Measurements from ENCODE around the gene FAM216A. TPM values are rescaled to one million over a fixed set of nuclear protein-coding genes. Genes with fewer than 3 reads are reported as not detected.
"Not testable (repeated sequence)": the region's sequence is repeated elsewhere in the genome, so short reads cannot be mapped to it uniquely, and the experiment has no call there.

FAM216A gene, protein sequence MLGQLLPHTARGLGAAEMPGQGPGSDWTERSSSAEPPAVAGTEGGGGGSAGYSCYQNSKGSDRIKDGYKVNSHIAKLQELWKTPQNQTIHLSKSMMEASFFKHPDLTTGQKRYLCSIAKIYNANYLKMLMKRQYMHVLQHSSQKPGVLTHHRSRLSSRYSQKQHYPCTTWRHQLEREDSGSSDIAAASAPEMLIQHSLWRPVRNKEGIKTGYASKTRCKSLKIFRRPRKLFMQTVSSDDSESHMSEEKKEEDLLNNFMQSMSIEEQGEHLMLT
- 1 to 10 TPM; 3.9 to 5.6 TPM for total RNA-seq
- 10 to 100 TPM; 15.6 to 21.3 (median 16.9) TPM for polyA plus RNA-seq (ENCODE audit: insufficient read length in 6 of 6)
- long read RNA-seq, donor 1, transcript FAM216A-201 (7 exons, 1,582 nt) = major isoform, 8 of 270 reads
- long read RNA-seq, donor 1, partial matches to known transcripts = 150 of 270 reads
- long read RNA-seq, donor 1, other reads (novel, unspliced or antisense) = 110 of 270 reads
- long read RNA-seq, donor 2, transcript FAM216A-201 (7 exons, 1,582 nt) = major isoform, 7 of 330 reads
- long read RNA-seq, donor 2, partial matches to known transcripts = 190 of 330 reads
- long read RNA-seq, donor 2, other reads (novel, unspliced or antisense) = 132 of 330 reads
- long read RNA-seq, donor 3, partial matches to known transcripts = 104 of 207 reads
- long read RNA-seq, donor 3, other reads (novel, unspliced or antisense) = 101 of 207 reads
- long read RNA-seq, donor 4, transcript FAM216A-201 (7 exons, 1,582 nt) = major isoform, 5 of 6 reads
- long read RNA-seq, donor 4, partial matches to known transcripts = 0 of 6 reads
- long read RNA-seq, donor 4, other reads (novel, unspliced or antisense) = 1 of 6 reads
- long read RNA-seq, donor 5, transcript FAM216A-201 (7 exons, 1,582 nt) = major isoform, 5 of 199 reads
- long read RNA-seq, donor 5, partial matches to known transcripts = 170 of 199 reads
- long read RNA-seq, donor 5, other reads (novel, unspliced or antisense) = 24 of 199 reads
- long read RNA-seq, donor 6, transcript FAM216A-201 (7 exons, 1,582 nt) = major isoform, 9 of 304 reads
- long read RNA-seq, donor 6, partial matches to known transcripts = 148 of 304 reads
- long read RNA-seq, donor 6, other reads (novel, unspliced or antisense) = 146 of 304 reads
- long read RNA-seq, donor 7, partial matches to known transcripts = 152 of 176 reads
- long read RNA-seq, donor 7, other reads (novel, unspliced or antisense) = 20 of 176 reads
- long read RNA-seq, donor 8, partial matches to known transcripts = 101 of 176 reads
- long read RNA-seq, donor 8, other reads (novel, unspliced or antisense) = 67 of 176 reads
- long read RNA-seq, donor 9 = 0 reads
- long read RNA-seq, donor 10, transcript FAM216A-201 (7 exons, 1,582 nt) = major isoform, 6 of 6 reads
- long read RNA-seq, donor 10, partial matches to known transcripts = 0 of 6 reads
- long read RNA-seq, donor 10, other reads (novel, unspliced or antisense) = 0 of 6 reads
- long read RNA-seq, donor 11, transcript FAM216A-201 (7 exons, 1,582 nt) = major isoform, 38 of 428 reads
- long read RNA-seq, donor 11, transcript FAM216A-204 (2 exons, 1,384 nt) = minor isoform, 9 of 428 reads
- long read RNA-seq, donor 11, partial matches to known transcripts = 208 of 428 reads
- long read RNA-seq, donor 11, other reads (novel, unspliced or antisense) = 170 of 428 reads
- long read RNA-seq, donor 12, transcript FAM216A-201 (7 exons, 1,582 nt) = major isoform, 7 of 208 reads
- long read RNA-seq, donor 12, partial matches to known transcripts = 115 of 208 reads
- long read RNA-seq, donor 12, other reads (novel, unspliced or antisense) = 83 of 208 reads

DNA sequence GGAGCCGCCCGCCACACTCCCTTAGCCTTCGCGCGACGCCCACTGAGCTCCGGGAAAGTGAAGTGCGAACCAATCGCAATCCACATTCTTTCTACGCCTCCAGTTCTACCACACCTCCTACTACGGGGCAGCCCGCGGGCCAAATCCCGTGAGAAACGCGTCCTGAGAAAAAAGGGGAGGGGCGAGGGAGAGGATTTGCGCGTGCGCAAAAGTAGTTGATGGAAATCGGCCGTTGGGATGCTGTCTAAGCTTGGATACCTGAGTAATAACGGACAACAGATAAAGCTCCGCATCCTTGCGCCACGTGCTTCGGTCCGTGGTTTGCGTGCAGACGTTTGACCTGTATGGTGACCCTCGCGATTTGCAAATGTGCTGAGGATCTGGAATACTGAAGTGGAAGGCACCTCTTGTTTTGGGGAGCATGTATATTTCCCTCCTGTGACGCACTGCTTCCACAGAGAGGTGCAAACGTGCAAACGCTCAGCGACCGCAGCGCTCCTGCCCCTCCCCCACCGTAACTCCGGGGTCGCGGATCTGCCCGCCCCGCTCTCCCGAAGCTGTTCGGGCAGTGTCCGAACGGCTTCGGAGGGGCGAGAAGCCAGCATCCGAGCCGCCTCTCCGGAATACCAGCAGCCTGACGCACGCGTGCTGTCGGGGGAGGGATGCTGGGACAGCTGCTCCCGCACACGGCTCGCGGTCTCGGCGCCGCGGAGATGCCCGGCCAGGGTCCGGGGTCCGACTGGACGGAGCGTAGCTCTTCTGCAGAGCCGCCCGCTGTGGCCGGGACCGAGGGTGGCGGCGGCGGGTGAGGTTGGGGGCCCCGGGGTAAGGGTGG lies at the start of gene FAM216A, which contains the start of gene GPN3:
FAM216A (plus strand) TSS at position 632 of the 835 bp plus-strand sequence; CDS start at position 663, 31 bp downstream.
GPN3 (minus strand) TSS at position 44 of the 835 bp plus-strand sequence. CDS start 54 bp downstream, outside the sequence.
- intact Hi-C loops (cut with DNase I) = no loop called here

GRCh38 chr12:110420644-110421043 lies 48.0 kb upstream of the FAM216A start:
- intact Hi-C loops (cut with DNase I); DNase-seq; H3K27me3 ChIP-seq; ATAC-seq; H3K9me3 ChIP-seq; H3K36me3 ChIP-seq; H3K4me1 ChIP-seq; H3K27ac ChIP-seq; H3K4me3 ChIP-seq: not testable (repeated sequence)

More for the DNA sequence above, at the start of gene FAM216A, which contains the start of gene GPN3:
- Histone ChIP-seq H3K36me3 (peaks cover 0 to 16% of the 10 kb centered on the region in 2 donors), H3K9me3 (no peaks in the 10 kb centered on the region), H3K27me3 (no peaks in the 10 kb centered on the region), H3K4me3 (peak within 1 kb of the TSS; percentile 61 to 76), H3K27ac (peak within 1 kb of the TSS; percentile 92 to 95), H3K4me1 (peaks cover 15 to 30% of the 10 kb centered on the region in 2 donors)
- ATAC-seq (peak; percentile 94), DNase-seq (peak; percentile 96 to 98 (median 97))
- TF ChIP-seq, protein P1, sequence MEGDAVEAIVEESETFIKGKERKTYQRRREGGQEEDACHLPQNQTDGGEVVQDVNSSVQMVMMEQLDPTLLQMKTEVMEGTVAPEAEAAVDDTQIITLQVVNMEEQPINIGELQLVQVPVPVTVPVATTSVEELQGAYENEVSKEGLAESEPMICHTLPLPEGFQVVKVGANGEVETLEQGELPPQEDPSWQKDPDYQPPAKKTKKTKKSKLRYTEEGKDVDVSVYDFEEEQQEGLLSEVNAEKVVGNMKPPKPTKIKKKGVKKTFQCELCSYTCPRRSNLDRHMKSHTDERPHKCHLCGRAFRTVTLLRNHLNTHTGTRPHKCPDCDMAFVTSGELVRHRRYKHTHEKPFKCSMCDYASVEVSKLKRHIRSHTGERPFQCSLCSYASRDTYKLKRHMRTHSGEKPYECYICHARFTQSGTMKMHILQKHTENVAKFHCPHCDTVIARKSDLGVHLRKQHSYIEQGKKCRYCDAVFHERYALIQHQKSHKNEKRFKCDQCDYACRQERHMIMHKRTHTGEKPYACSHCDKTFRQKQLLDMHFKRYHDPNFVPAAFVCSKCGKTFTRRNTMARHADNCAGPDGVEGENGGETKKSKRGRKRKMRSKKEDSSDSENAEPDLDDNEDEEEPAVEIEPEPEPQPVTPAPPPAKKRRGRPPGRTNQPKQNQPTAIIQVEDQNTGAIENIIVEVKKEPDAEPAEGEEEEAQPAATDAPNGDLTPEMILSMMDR (IDR thresholded peaks at IDR 0.05) = no peak

DNA sequence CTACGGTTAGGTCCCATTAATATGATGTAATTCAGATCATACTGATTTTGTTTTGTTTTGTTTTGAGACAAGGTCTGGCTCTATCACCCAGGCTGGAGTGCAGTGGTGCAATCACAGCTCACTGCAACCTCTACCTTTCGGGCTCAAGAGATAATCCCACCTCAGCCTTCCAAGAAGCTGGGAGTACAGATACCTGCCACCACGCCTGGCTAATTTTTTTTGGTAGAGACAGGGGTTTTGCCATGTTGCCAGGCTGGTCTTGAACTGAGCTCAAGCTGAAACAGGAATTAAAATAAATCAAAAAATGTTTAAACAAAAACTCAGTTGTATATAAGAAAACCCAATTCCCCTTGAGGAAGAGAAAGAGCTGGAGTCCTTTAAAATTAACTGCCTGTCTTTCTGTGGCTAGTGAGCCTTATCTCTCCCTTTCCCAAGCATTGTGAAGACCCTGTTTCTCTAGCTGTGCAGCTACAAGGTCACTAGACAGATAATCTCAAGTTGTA lies 47.4 kb upstream of the FAM216A start:
- Histone ChIP-seq H3K27ac (no peak overlapping the region), H3K4me1 (peaks cover 0 to 8% of the 10 kb centered on the region in 2 donors), H3K27me3 (no peaks in the 10 kb centered on the region), H3K4me3 (no peak overlapping the region), H3K9me3 (no peaks in the 10 kb centered on the region), H3K36me3 (no peaks in the 10 kb centered on the region)
- ATAC-seq (no peak), DNase-seq (no peak)
- TF ChIP-seq, protein P1 (IDR thresholded peaks at IDR 0.05) = no peak
- intact Hi-C loops (cut with DNase I) = no loop called here

GRCh38 chr12:110421701-110422100 lies 46.9 kb upstream of the FAM216A start:
- DNase-seq = no peak
- Histone ChIP-seq H3K27ac (no peak overlapping the region), H3K27me3 (no peaks in the 10 kb centered on the region), H3K4me3 (no peak overlapping the region), H3K36me3 (no peaks in the 10 kb centered on the region), H3K4me1 (peaks cover 0 to 7% of the 10 kb centered on the region in 2 donors), H3K9me3 (no peaks in the 10 kb centered on the region)
- TF ChIP-seq, protein P1 (IDR thresholded peaks at IDR 0.05) = no peak
- no peak for ATAC-seq
- intact Hi-C loops (cut with DNase I) = no loop called here

Measured in left lung (tissue), 14 donors.